CD1c-positive myeloid dendritic cell (primary cell): Measurements from ENCODE around the gene CT83.

Experiments
- DNase-seq: peaks from one replicate; pipeline ENCODE4 v3.0.0-alpha.2; 2016; ENCODE audit errors: extremely low spot score

CT83 gene, protein sequence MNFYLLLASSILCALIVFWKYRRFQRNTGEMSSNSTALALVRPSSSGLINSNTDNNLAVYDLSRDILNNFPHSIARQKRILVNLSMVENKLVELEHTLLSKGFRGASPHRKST

DNA sequence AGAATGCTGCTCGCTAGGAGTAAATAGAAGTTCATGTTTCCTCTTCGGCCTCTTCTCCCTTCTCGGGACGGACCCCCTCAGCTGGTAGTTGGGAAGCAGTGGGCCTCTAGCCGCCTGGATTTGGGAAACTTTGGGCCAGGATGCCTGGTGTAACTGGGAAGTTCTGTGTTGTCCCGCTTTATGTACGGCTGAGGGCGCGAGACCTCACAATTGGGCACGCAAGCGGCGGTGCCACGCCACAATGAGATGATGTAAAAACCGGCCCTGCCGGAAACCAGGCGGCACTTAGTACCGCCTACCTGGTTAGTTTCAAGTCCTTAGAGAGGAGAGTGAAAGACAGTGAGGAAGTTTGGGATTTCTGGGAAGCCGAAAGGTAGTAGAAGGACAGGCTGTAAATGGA is at the start of gene CT83:
Gene CT83, minus strand, starts transcription at position 155 of the 400 bp plus-strand sequence. Its CDS starts 120 bp downstream, at position 35.
- no peak for DNase-seq

DNA sequence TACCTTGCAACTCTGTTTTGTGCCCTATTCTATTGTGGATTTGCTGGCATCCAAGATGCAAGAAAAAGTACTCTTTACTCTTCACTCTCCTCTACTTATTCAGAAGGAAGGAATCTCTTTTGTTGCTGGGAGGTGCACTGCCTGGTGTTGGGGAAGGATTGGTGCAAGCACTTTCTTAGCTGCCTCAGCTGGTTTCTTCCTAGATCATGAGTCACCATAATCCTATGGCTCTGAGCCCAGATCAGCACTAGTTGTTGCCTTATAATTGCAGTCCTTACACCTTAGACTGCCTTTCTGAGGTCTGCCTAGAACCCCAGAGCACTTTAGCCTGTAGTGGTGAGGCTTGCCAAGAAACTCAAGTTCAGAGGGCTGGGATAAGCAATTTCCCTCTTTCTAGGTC is 37.0 kb upstream of the CT83 start:
- DNase-seq, result no peak

DNA sequence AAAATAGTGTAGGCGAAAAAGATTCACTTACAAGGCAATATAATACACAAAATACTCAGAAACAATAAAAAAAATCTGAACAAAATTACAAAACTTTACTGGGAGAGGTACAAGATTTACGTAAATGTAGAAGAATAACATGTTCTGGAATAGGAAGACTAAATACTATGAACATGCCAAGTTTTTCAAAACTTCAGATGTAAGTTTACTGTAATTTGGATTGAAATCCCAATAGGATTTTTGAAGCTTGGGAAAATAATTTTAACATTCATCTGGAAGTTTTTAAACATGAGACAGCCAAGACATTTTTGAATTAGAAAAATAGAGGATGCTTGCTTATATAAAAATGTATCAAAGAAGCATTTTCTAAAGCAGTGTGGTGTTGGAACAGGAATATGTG is 30.5 kb upstream of the CT83 start:
- DNase-seq, result no peak

DNA sequence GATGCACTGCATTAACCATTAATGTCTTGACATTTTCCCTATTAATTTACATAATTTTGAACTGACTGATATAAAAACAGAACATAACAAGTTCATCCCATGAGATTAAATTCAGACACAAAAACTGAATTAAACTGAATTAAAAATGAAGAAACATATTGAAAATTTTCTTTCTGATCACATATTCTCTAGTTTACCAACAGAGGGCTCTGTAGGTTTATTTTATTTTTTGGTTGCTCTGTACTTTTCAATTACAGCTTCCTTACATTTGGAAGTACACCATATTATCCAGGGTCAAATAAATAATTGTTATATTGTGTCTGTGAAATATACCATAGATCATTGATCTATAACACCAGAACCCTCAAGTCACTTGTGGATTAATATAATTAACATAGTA is 27.3 kb upstream of the CT83 start:
- no peak for DNase-seq

DNA sequence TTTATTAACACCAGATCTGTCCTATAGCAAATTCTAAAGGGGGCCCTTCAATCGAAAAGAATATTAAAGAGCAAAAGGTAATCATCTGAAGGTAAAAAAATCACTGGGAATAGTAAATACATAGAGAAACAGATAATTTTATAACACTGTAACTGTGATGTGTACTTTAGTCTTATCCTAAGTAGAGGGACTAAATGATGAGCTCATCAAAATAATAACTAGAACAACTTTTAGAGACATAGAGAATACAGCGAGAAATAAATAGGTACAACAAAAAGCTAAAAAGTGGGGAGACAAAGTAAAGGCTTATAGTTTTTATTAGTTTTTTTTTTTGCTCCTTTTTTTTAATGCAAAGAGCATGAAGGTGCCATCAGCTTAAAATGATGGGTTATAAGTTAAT is 17.3 kb upstream of the CT83 start:
- DNase-seq, result no peak

DNA sequence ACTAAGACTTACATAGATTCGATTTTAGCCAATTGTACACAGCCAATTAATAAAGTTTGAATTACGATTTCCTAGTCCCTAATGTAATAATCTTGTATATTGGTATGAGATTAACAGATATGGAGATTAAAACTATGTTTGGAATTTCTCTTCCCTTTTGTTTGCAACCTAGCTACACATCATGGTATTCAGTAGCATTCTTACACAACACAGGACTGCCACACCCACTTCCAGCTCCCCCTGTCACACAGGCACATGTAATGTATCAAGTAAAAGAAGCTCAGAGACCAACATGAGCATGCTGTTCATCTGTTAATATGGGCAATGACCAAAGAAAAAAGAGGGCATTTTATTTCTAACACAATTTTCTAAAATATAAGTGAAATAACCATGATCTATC is 13.6 kb downstream of the CT83 start:
- no peak for DNase-seq

DNA sequence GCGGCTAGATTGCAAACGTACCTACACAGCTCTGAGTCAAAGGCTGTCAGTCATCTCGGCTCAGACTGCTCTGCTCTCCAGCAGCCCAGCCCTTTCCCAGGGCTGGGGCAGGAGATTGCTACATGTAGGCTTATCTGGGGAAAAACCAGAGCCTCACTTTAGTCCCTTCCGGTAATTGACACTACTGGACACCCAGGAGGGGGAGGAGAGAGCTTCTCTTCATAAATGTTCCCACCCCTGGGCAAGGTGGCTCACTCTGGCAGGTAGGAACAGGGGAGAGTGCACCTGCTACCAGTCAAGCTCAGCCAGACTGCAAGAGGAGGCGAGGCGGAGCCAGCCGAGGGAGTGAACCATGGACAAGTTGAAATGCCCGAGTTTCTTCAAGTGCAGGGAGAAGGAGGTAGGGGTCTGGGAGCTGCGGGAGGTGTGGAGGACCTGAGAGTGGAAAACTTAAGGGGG is 26.4 kb downstream of the CT83 start, which contains the start of gene SLC6A14:
Gene SLC6A14, plus strand, starts transcription at position 249 of the 459 bp plus-strand sequence. Its CDS starts 104 bp downstream, at position 353.
- no peak for DNase-seq

DNA sequence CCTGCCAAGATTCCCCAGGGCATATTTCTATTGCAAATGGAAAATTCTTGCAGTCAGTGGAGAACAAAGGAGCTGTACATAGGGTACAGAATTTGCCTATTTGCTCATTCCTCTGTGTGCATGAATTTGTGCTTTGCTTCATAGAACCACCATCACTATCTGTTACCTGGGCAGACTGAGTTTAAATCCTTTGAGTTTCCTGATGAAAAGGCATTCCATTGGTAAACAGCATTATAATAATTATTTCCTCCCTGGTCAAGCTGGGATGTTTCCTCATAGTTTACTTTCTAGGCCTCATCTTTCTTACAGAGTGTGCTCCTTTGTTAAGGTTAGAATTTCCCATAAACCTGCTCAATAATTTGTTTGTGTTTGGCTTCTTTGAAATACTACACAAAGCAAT is 27.2 kb downstream of the CT83 start:
- DNase-seq, result no peak

DNA sequence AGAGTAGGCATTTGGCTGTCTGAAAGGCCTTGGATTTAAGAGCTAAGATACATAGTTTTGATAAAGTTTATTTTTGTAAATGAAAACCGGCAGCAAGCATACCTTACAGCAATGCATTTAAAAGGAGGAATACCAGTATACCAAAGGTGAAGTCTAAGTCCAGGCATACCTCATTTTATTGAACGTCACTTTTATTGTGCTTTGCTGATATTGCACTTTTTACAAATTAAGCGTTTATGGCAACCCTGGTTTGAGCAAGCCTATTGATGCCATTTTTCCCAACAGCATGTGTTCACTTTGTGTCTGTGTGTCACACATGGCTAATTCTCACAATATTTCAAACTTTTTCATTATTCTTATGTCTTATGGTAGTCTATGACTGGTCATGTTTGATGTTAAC is 34.8 kb downstream of the CT83 start:
- DNase-seq, result no peak

DNA sequence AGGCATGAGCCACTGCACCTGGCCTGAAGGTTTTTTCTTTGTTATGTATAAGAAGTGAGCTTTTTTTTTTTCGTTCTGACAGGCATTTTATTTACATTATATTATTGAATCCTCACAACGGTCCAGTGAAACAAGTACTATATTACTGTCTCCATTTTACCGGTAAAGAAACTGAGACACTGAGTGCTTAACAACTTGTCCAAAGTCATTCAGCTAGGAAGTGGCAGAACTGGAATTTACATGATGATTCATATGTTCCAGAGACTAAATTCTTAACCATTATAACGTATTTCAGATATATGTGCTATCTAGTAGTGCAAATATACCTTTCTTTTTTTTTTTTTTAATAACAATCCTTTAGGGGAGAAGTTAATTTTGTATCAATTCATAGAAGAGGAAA is 44.8 kb downstream of the CT83 start:
- no peak for DNase-seq

DNA sequence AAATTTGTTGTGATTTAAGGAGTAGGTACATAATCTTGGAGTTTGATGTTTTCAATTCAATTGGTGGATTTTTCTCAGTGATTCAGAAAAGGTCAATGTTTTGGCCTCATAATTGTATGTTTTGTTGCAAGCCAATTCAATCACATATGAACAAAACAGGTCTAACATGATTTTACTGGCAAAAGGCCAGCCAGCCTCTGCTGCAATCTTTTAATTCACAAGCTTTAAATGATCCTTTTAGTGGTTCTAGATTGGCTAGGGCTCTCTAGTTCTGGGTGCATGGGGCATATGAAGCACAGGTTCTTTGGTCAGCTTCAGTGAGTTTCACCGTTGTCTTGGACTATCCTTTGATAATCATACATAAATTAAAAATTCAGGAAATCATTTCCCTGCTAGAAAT is 45.6 kb downstream of the CT83 start:
- DNase-seq, result no peak

DNA sequence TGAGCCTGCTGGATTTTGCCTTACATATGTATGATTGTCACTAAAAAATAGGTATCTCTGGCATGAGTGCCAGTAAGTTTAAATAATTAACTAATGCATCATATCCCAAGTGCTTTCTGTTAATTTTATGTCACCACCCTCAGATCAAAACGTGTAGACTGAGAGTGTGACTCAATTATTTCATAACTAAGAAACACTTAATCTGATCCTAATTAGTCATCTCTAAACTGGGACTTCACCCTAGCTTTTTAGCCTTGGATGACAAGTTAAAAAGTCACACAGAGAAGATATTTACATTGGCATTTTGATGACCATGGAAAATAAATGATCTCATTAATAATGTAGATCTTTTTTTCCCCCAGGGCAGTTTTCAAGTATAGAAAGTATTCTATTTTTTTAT is 49.5 kb downstream of the CT83 start:
- DNase-seq, result no peak
